Heart left ventricle (tissue), 16 donors: ENCODE results near the gene BMAL2. TPM values are rescaled to one million over a fixed set of nuclear protein-coding genes. Genes with fewer than 3 reads are reported as not detected.

ENCODE experiments used
- ATAC-seq, 4 donors: fragments of 200-7000 bp; cut with Tn5 transposase; one replicate each; pipeline ENCODE4 v1.9.1; 2020 to 2022; ENCODE audit warnings: moderate library complexity in 4 of 4, mild to moderate bottlenecking in 3 of 4, moderate number of reproducible peaks in 1 of 4
- DNase-seq, 5 donors: peaks; one replicate each; pipeline ENCODE4 v3.0.0-alpha.2; 2020
- H3K27ac ChIP-seq, 12 donors: fragments of 200-600 bp; sonication (generic) in 4 of 12; one replicate each; pipeline versions ENCODE4 v1.5.0 to v1.8.0; 2016 to 2022; ENCODE audit warnings: mild to moderate bottlenecking in 2 of 12
- H3K27me3 ChIP-seq, 9 donors: fragments of 200-600 bp; sonication (generic) in 2 of 9; one replicate each; pipeline versions ENCODE4 v1.5.1 to v1.8.0; 2016 to 2022; ENCODE audit warnings: mild to moderate bottlenecking in 3 of 9
- H3K36me3 ChIP-seq, 9 donors: fragments of 200-600 bp; sonication (generic) in 2 of 9; one replicate each; pipeline versions ENCODE4 v1.5.0 to v1.8.0; 2018 to 2022; ENCODE audit warnings: mild to moderate bottlenecking in 2 of 9
- H3K4me1 ChIP-seq, 12 donors: fragments of 200-600 bp; sonication (generic) in 4 of 12; one replicate each; pipeline versions ENCODE4 v1.5.0 to v1.8.0; 2016 to 2022; ENCODE audit warnings: mild to moderate bottlenecking in 3 of 12
- H3K4me3 ChIP-seq, 12 donors: fragments of 200-600 bp; sonication (generic) in 4 of 12; one replicate each; pipeline versions ENCODE4 v1.5.0 to v1.8.0; 2017 to 2022; ENCODE audit warnings: mild to moderate bottlenecking in 9 of 12, moderate library complexity in 4 of 12
- H3K9me3 ChIP-seq, 12 donors: fragments of 200-600 bp; sonication (generic) in 4 of 12; one replicate each; pipeline versions ENCODE4 v1.5.0 to v1.8.0; 2016 to 2022; ENCODE audit warnings: mild to moderate bottlenecking in 1 of 12
- POLR2A ChIP-seq, 2 donors: fragments of 450-650 bp; IDR thresholded peaks; one replicate each; pipeline ENCODE4 v1.6.1; 2017; ENCODE audit warnings: antibody characterized with exemption in 2 of 2, mild to moderate bottlenecking in 2 of 2, moderate library complexity in 2 of 2
- WGBS, 4 donors: extraction: QIAGEN DNeasy Blood & Tissue Kit in 2 of 4; methylation state at CpG; one replicate each; pipeline versions ENCODE4 v1.1.5 to v1.1.7; 2013 to 2018; 5-methylcytosine and 5-hydroxymethylcytosine counted together
- intact Hi-C, 10 donors: fragments of 100-400 bp; cut with DNase I; formaldehyde crosslinking; loops; one replicate each; pipeline versions ENCODE4 v1.11.1 to v1.14.2; 2022
- polyA plus RNA-seq, 2 donors: library from polyadenylated mRNA; stranded (reverse); fragments of 200-250 nt; gene quantifications; one replicate each; pipeline ENCODE4 v1.2.3, GENCODE V29; 2013
- total RNA-seq, 9 donors: library from RNA; depleted of rRNA in 2 of 9; stranded (reverse); fragments of >200 nt in 2 of 9; fragmentation: NEBNext Ultra II Directional in 3 of 9; extraction: Animal tissue kit (Norgen Biotek cat#: 25700) in 3 of 9; gene quantifications; one replicate each; pipeline versions ENCODE4 v1.1.0 to v1.2.4, GENCODE V29; 2016 to 2023
- TF ChIP-seq, protein P1 (sequence below), 12 donors: fragments of 200-600 bp; sonication (generic) in 4 of 12; IDR thresholded peaks; one replicate each; pipeline versions ENCODE4 v1.5.0 to v1.8.0; 2018 to 2022; ENCODE audit warnings: antibody characterized with exemption in 12 of 12, mild to moderate bottlenecking in 5 of 12
- donor health status: ischemic (EF 13 %, LVEDD 7.1; RV severe dilation, severe dysfunction).
- donor health status: healthy with polysubstance abuse.
- donor health status: DM: no; HTN: yes; CAD: no.
- donor health status: DM: no; HTN: no; CAD: no.
- donor health status: ischemic (EF 25% LVEDD 6.9; RV normal size, moderate dysfunction).
- donor health status: ischemic (EF 25% LVEDD 5.7; RV mildly dilated, moderate dysfunction).
- donor health status: healthy.
- donor health status: DM: yes; HTN: yes; CAD: no.
- donor health status: ischemic (EF 35%, LVEDD 5.7; RV mildly dilated, moderate dysfunction).
- donor health status: nonischemic (EF 11% LVEDD 7.7; RV severe dilation, severe dysfunction).
- donor health status: DM: yes; HTN: yes; CAD: no.
- donor health status: PGD.
- donor health status: ischemic (EF 29% LVEDD 5.4; RV normal size, mild dysfunction).
- donor health status: nonischemic (EF 23%, LVEDD 6.1; RV moderate dilation, normal function).

Gene BMAL2
- total and polyA plus RNA-seq, 11 donors = 0.30 to 10.7 (median 2.9) TPM

GRCh38 chr12:27359578-27360340 lies 27.1 kb downstream of the BMAL2 start:
- ATAC-seq = no peak
- intact Hi-C loops = no loop called here
- no peak overlapping the region for H3K4me3 ChIP-seq
- H3K9me3 ChIP-seq = no peaks in the 10 kb centered on the region
- no peaks in the 10 kb centered on the region for H3K36me3 ChIP-seq
- H3K27ac ChIP-seq = no peak overlapping the region
- H3K27me3 ChIP-seq = no peaks in the 10 kb centered on the region
- no peak for TF ChIP-seq POLR2A (IDR thresholded peaks at IDR 0.05)
- TF ChIP-seq, protein P1, sequence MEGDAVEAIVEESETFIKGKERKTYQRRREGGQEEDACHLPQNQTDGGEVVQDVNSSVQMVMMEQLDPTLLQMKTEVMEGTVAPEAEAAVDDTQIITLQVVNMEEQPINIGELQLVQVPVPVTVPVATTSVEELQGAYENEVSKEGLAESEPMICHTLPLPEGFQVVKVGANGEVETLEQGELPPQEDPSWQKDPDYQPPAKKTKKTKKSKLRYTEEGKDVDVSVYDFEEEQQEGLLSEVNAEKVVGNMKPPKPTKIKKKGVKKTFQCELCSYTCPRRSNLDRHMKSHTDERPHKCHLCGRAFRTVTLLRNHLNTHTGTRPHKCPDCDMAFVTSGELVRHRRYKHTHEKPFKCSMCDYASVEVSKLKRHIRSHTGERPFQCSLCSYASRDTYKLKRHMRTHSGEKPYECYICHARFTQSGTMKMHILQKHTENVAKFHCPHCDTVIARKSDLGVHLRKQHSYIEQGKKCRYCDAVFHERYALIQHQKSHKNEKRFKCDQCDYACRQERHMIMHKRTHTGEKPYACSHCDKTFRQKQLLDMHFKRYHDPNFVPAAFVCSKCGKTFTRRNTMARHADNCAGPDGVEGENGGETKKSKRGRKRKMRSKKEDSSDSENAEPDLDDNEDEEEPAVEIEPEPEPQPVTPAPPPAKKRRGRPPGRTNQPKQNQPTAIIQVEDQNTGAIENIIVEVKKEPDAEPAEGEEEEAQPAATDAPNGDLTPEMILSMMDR (IDR thresholded peaks at IDR 0.05) = no peak
- 58 to 80% (median 74%) methylated on average over 3 of the region's 3 CpGs for WGBS, 4 donors
- DNase-seq = no peak
- no peaks in the 10 kb centered on the region for H3K4me1 ChIP-seq

DNA sequence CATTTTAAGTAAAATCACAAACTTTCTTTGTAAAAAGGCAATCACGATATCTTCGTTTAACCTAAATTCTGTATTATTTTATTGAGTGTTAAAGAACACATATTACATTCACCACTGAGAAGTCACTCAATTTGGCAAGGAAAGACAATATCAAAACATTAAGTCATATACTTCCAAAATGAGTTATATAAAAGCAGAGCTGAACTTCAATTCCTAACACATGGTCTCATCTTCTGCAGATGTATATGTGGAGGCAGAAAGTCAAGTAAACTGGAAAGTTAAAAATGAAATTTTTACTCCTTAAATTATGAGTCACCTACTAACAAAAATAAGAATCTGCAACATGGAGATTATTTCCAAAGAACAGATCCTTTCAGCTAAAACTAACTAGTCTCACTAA lies 28.7 kb downstream of the BMAL2 start:
- Histone ChIP-seq H3K4me3 (no peak overlapping the region), H3K27ac (no peak overlapping the region), H3K27me3 (no peaks in the 10 kb centered on the region), H3K4me1 (no peaks in the 10 kb centered on the region), H3K9me3 (no peaks in the 10 kb centered on the region), H3K36me3 (no peaks in the 10 kb centered on the region)
- 89 to 95% (median 92%) methylated on average over 2 of the region's 2 CpGs for WGBS, 4 donors
- intact Hi-C loops = no loop called here
- DNase-seq = no peak
- TF ChIP-seq, protein P1 (IDR thresholded peaks at IDR 0.05) = no peak
- TF ChIP-seq POLR2A (IDR thresholded peaks at IDR 0.05) = no peak
- ATAC-seq = no peak

- WGBS, 4 donors = 90 to 95% (median 92%) methylated on average over 3 of the region's 3 CpGs
- Histone ChIP-seq H3K36me3 (no peaks in the 10 kb centered on the region), H3K4me3 (no peak overlapping the region), H3K9me3 (no peaks in the 10 kb centered on the region), H3K27me3 (no peaks in the 10 kb centered on the region), H3K4me1 (no peaks in the 10 kb centered on the region), H3K27ac (no peak overlapping the region)
- TF ChIP-seq, protein P1 (IDR thresholded peaks at IDR 0.05) = no peak
- no peak for TF ChIP-seq POLR2A (IDR thresholded peaks at IDR 0.05)
- ATAC-seq = no peak
- intact Hi-C loops = no loop called here
- no peak for DNase-seq
These were observed 34.0 kb downstream of the BMAL2 start for GRCh38 chr12:27366621-27367020.

DNA sequence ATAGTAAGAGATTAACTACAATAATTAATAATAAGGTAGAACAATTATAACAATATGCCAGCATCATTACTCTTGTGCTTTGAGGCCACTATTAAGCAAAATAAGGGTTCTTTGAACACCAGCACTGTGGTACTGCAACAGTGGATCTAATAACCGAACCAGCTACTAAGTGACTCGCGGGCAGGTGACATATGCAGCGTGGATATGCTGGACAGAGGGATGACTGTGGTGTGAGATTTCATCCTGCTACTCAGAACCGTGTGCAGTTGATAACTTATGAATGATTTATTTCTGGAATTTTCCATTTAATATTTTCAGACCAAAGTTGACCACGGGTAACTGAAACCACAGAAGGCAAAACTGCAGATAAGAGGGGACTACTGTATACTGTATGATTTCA lies 34.4 kb downstream of the BMAL2 start:
- WGBS, 4 donors = 86 to 91% (median 87%) methylated on average over 6 of the region's 6 CpGs

More for the DNA sequence above, 34.4 kb downstream of the BMAL2 start:
- no peak for TF ChIP-seq POLR2A (IDR thresholded peaks at IDR 0.05)
- TF ChIP-seq, protein P1 (IDR thresholded peaks at IDR 0.05) = no peak
- no peak overlapping the region for H3K27ac ChIP-seq
- no peaks in the 10 kb centered on the region for H3K36me3 ChIP-seq
- H3K4me3 ChIP-seq = no peak overlapping the region
- H3K4me1 ChIP-seq = no peaks in the 10 kb centered on the region
- H3K9me3 ChIP-seq = no peaks in the 10 kb centered on the region
- ATAC-seq = no peak
- DNase-seq = no peak
- no peaks in the 10 kb centered on the region for H3K27me3 ChIP-seq
- intact Hi-C loops = no loop called here
